22Rv1 (cell line): ENCODE results near the gene MAP3K6.

Source experiments
- H3K27ac ChIP-seq: fragments of 450-650 bp; 2 replicates; pipeline ENCODE4 v1.5.1; 2017
- CTCF ChIP-seq: fragments of 450-650 bp; IDR thresholded peaks from 2 replicates; pipeline ENCODE4 v1.5.1; 2017; ENCODE audit warnings: mild to moderate bottlenecking
- ZFX ChIP-seq: fragments of 450-650 bp; IDR thresholded peaks from 2 replicates; pipeline ENCODE4 v1.6.1; 2017; ENCODE audit warnings: antibody characterized with exemption, borderline replicate concordance

Gene MAP3K6

GRCh38 chr1:27357281-27358037 is 9.3 kb downstream of the MAP3K6 start:
- TF ChIP-seq ZFX (no peak), CTCF (peak; percentile 95)
- peak overlapping the region; percentile 39; the same call in 1 of the 2 replicates for H3K27ac ChIP-seq

GRCh38 chr1:27356619-27357280 is 10.0 kb downstream of the MAP3K6 start:
- H3K27ac ChIP-seq = peak overlapping the region; percentile 39; the same call in 1 of the 2 replicates
- TF ChIP-seq ZFX = no peak

GRCh38 chr1:27356277-27356618 is 10.5 kb downstream of the MAP3K6 start:
- TF ChIP-seq ZFX (no peak), CTCF (no peak)
- no peak overlapping the region for H3K27ac ChIP-seq

GRCh38 chr1:27355683-27356082 is 11.1 kb downstream of the MAP3K6 start:
- no peak for TF ChIP-seq ZFX
- TF ChIP-seq CTCF = no peak
- H3K27ac ChIP-seq = no peak overlapping the region

- 0 out of 2 replicates have a peak overlapping the region, but pooled peaks have one; percentile 15 for H3K27ac ChIP-seq
- TF ChIP-seq ZFX (no peak), CTCF (no peak)
These were observed 13.1 kb downstream of the MAP3K6 start for GRCh38 chr1:27353629-27354028.

- TF ChIP-seq CTCF (no peak), ZFX (no peak)
- no peak overlapping the region for H3K27ac ChIP-seq
These were observed 13.6 kb downstream of the MAP3K6 start for GRCh38 chr1:27353166-27353565.

- peak overlapping the region; percentile 27 for H3K27ac ChIP-seq
- TF ChIP-seq ZFX = no peak
- no peak for TF ChIP-seq CTCF
These were observed 15.1 kb downstream of the MAP3K6 start for GRCh38 chr1:27351541-27352107.
